Panc1 (cell line): ENCODE measurements around the gene IGFBP7. TPM values are rescaled to one million over a fixed set of nuclear protein-coding genes. Genes with fewer than 3 reads are reported as not detected.

Experiments
- ATAC-seq: fragments of 200-7000 bp; cut with Tn5 transposase; 2 replicates; pipeline ENCODE4 v1.9.1; 2020; ENCODE audit warnings: mild to moderate bottlenecking, moderate library complexity
- BruUV-seq: library from RNA; stranded (reverse); fragments of 400-500 nt; replicated peaks from 2 replicates; lab custom pipeline; 2021; lab: Mats Ljungman, UMichigan
- CTCF ChIA-PET: fragments of 300-600 bp; sonication (Branson Sonifier 250); formaldehyde crosslinking; loops from one replicate; lab custom pipeline; 2022; ENCODE audit warnings: antibody characterized with exemption; lab: Charles Lee
- POLR2A ChIA-PET: fragments of 300-600 bp; sonication (Branson Sonifier 250); formaldehyde crosslinking; loops from one replicate; lab custom pipeline; 2022; ENCODE audit warnings: antibody characterized with exemption; lab: Charles Lee
- DNase-seq: peaks from one replicate; pipeline ENCODE4 v3.0.0-alpha.2; 2010; ENCODE audit warnings: low read depth, low spot score
- H3K27ac ChIP-seq: 2 replicates; pipeline ENCODE4 v1.5.1; 2011; ENCODE audit warnings: mild to moderate bottlenecking, low read length, inconsistent platforms
- H3K27me3 ChIP-seq: fragments of 200-500 bp; sonication (Bioruptor generic); 2 replicates; pipeline ENCODE4 v1.6.0; 2014; ENCODE audit warnings: low read length, inconsistent platforms; ENCODE audit not compliant: control insufficient read depth, insufficient read depth
- H3K36me3 ChIP-seq: fragments of 200-500 bp; sonication (Bioruptor generic); 2 replicates; pipeline ENCODE4 v1.5.1; 2014; ENCODE audit warnings: inconsistent platforms, mild to moderate bottlenecking, low read length, moderate library complexity; ENCODE audit not compliant: control insufficient read depth, insufficient read depth
- H3K4me1 ChIP-seq: 2 replicates; pipeline ENCODE4 v1.5.1; 2011; ENCODE audit warnings: inconsistent platforms, mild to moderate bottlenecking, low read length, moderate library complexity; ENCODE audit not compliant: control insufficient read depth, insufficient read depth
- H3K4me3 ChIP-seq, 2 experiments: 2 replicates each; pipeline ENCODE4 v1.5.1; 2011 to 2012; ENCODE audit warnings: low read depth in 2 of 2, low read length in 2 of 2, mild to moderate bottlenecking in 2 of 2, inconsistent platforms in 1 of 2, moderate library complexity in 1 of 2
- H3K9me3 ChIP-seq: fragments of 200-500 bp; sonication (Bioruptor generic); 2 replicates; pipeline ENCODE4 v1.5.1; 2014; ENCODE audit warnings: low read depth, mild to moderate bottlenecking, inconsistent platforms, low read length, moderate library complexity; ENCODE audit not compliant: control insufficient read depth, insufficient read depth
- POLR2AphosphoS5 ChIP-seq: IDR thresholded peaks from 2 replicates; pipeline ENCODE4 v1.6.1; 2012; ENCODE audit warnings: mild to moderate bottlenecking, low read depth, low read length, moderate library complexity
- SIN3A ChIP-seq: IDR thresholded peaks from 2 replicates; pipeline ENCODE4 v1.6.1; 2012; ENCODE audit warnings: low read depth, mild to moderate bottlenecking, low read length, moderate library complexity, borderline replicate concordance; ENCODE audit not compliant: insufficient read depth
- TCF7L2 ChIP-seq: IDR thresholded peaks from 2 replicates; pipeline ENCODE4 v1.6.1; 2011; ENCODE audit warnings: mild to moderate bottlenecking, low read depth, low read length, inconsistent platforms
- in situ Hi-C: cut with HindIII; loops from 2 replicates; pipeline ENCODE4 v1.10.0; 2016; ENCODE audit warnings: low sequenced_read_pairs, low pct_unique_long_range_greater_than_20kb
- intact Hi-C: fragments of 100-400 bp; cut with micrococcal nuclease; formaldehyde crosslinking; loops from one replicate; pipeline ENCODE4 v1.10.0; 2022; ENCODE audit not compliant: unreplicated experiment
- total RNA-seq: library from RNA; stranded (reverse); gene quantifications from one replicate; pipeline ENCODE4 v1.2.1, GENCODE V29; 2021; ENCODE audit not compliant: unreplicated experiment
- TF ChIP-seq, protein P1 (sequence below), 2 experiments: IDR thresholded peaks; 2 replicates each; pipeline ENCODE4 v1.6.1; 2011 to 2012; ENCODE audit warnings: low read depth in 2 of 2, control low read depth in 1 of 2, low read length in 1 of 2, mild to moderate bottlenecking in 1 of 2, moderate library complexity in 1 of 2; ENCODE audit not compliant: insufficient read depth in 1 of 2
- TF ChIP-seq, protein P2 (sequence below): fragments of 450-650 bp; IDR thresholded peaks from 2 replicates; pipeline ENCODE4 v1.5.1; 2017; ENCODE audit warnings: mild to moderate bottlenecking

IGFBP7 gene
- total RNA-seq, 1 experiment from 2014 or later: 9.5 TPM

DNA sequence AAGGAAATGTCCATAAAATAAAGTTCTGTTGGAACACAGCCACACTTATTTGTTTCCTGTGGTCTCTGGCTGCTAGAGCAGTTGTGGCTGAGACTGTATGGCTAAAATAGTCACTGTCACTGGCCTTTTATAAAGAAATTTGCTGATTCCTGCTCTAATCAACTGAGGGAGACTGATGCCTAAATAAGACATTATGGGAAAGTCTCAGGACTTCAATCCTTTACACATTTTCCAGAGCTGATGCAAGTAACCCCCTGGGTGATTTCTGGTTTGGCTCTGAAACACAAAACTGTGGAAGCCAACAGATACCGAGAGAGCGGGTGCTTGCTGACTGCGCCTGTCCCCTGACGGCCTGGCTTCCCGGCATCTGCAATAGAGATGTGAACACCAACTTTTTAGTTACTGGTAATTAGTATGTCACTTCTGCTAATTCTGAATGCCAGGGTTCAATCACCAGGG is 67.4 kb downstream of the IGFBP7 start:
- no peaks in the 10 kb centered on the region for H3K36me3 ChIP-seq
- in situ Hi-C loops: no loop called here
- no TSS peak for BruUV-seq
- TF ChIP-seq SIN3A (no peak), TCF7L2 (no peak), POLR2AphosphoS5 (no peak)
- TF ChIP-seq, protein P1, sequence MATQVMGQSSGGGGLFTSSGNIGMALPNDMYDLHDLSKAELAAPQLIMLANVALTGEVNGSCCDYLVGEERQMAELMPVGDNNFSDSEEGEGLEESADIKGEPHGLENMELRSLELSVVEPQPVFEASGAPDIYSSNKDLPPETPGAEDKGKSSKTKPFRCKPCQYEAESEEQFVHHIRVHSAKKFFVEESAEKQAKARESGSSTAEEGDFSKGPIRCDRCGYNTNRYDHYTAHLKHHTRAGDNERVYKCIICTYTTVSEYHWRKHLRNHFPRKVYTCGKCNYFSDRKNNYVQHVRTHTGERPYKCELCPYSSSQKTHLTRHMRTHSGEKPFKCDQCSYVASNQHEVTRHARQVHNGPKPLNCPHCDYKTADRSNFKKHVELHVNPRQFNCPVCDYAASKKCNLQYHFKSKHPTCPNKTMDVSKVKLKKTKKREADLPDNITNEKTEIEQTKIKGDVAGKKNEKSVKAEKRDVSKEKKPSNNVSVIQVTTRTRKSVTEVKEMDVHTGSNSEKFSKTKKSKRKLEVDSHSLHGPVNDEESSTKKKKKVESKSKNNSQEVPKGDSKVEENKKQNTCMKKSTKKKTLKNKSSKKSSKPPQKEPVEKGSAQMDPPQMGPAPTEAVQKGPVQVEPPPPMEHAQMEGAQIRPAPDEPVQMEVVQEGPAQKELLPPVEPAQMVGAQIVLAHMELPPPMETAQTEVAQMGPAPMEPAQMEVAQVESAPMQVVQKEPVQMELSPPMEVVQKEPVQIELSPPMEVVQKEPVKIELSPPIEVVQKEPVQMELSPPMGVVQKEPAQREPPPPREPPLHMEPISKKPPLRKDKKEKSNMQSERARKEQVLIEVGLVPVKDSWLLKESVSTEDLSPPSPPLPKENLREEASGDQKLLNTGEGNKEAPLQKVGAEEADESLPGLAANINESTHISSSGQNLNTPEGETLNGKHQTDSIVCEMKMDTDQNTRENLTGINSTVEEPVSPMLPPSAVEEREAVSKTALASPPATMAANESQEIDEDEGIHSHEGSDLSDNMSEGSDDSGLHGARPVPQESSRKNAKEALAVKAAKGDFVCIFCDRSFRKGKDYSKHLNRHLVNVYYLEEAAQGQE (IDR thresholded peaks at IDR 0.05; ENCODE audit: insufficient read depth in 1 of 2, low read depth in 2 of 2, low read length in 1 of 2): no peak
- TF ChIP-seq, protein P2, sequence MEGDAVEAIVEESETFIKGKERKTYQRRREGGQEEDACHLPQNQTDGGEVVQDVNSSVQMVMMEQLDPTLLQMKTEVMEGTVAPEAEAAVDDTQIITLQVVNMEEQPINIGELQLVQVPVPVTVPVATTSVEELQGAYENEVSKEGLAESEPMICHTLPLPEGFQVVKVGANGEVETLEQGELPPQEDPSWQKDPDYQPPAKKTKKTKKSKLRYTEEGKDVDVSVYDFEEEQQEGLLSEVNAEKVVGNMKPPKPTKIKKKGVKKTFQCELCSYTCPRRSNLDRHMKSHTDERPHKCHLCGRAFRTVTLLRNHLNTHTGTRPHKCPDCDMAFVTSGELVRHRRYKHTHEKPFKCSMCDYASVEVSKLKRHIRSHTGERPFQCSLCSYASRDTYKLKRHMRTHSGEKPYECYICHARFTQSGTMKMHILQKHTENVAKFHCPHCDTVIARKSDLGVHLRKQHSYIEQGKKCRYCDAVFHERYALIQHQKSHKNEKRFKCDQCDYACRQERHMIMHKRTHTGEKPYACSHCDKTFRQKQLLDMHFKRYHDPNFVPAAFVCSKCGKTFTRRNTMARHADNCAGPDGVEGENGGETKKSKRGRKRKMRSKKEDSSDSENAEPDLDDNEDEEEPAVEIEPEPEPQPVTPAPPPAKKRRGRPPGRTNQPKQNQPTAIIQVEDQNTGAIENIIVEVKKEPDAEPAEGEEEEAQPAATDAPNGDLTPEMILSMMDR: no peak
- H3K27me3 ChIP-seq: no peaks in the 10 kb centered on the region
- no peak overlapping the region for H3K4me3 ChIP-seq
- H3K4me1 ChIP-seq: no peaks in the 10 kb centered on the region
- ATAC-seq (no peak), DNase-seq (no peak)
- no peak overlapping the region for H3K27ac ChIP-seq
- intact Hi-C loops: loop anchor here (10.0 kb wide), 1 partner anchor 102 kb away; no protein-coding TSS in a partner anchor
- CTCF ChIA-PET: no interaction called here
- H3K9me3 ChIP-seq: no peaks in the 10 kb centered on the region
- POLR2A ChIA-PET: no interaction called here

DNA sequence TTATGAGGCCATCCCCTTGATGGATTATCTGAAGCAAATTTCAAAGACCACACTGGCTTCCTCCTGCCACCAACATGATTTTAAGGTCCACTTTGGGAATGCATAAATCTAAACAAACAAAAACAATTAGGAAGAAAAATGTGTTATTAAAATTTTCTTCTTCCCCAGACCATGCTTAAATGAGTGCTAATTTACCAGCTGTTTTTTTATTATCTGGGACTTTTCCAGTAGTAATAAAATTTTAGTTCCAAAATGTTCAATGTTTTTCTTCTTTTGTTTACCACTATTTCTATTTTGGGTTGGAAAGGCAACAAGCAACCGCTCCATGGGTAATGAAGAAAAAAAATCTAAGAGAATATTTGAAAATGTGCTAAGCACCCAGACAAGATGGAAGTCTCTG is 69.2 kb downstream of the IGFBP7 start:
- CTCF ChIA-PET: no interaction called here
- no peak overlapping the region for H3K27ac ChIP-seq
- no peaks in the 10 kb centered on the region for H3K4me1 ChIP-seq
- no peaks in the 10 kb centered on the region for H3K9me3 ChIP-seq
- intact Hi-C loops: loop anchor here (10.0 kb wide), 1 partner anchor 104 kb away; no protein-coding TSS in a partner anchor
- in situ Hi-C loops: no loop called here
- POLR2A ChIA-PET: no interaction called here
- H3K4me3 ChIP-seq: no peak overlapping the region
- DNase-seq: no peak
- no TSS peak for BruUV-seq
- H3K36me3 ChIP-seq: no peaks in the 10 kb centered on the region
- TF ChIP-seq, protein P2: no peak
- no peak for ATAC-seq
- H3K27me3 ChIP-seq: no peaks in the 10 kb centered on the region
